HEK293 (cell line): ENCODE measurements around the gene ANP32A.

Experiments
- CTCF ChIA-PET: fragments of 350-600 bp; formaldehyde crosslinking; extraction: SDS; loops from one replicate; lab custom pipeline; 2021; ENCODE audit warnings: antibody characterized with exemption; lab: Yijun Ruan, JAX
- POLR2A ChIA-PET: fragments of 300-600 bp; formaldehyde crosslinking; extraction: SDS; loops from one replicate; lab custom pipeline; 2020; ENCODE audit warnings: antibody characterized with exemption, inconsistent platforms; lab: Yijun Ruan, JAX
- H3K27ac ChIP-seq: fragments of 200-500 bp; sonication (Bioruptor generic); 2 replicates; pipeline ENCODE4 v1.5.1; 2014; ENCODE audit warnings: low read depth, low read length, control low read depth, inconsistent platforms; ENCODE audit errors: extremely low read depth
- H3K36me3 ChIP-seq, 2 experiments: fragments of 200-500 bp in 1 of 2; sonication (Bioruptor generic) in 1 of 2; 1 replicate in 1 of 2; 2 replicates in 1 of 2; pipeline ENCODE4 v1.5.1; 2014 to 2017; ENCODE audit warnings: inconsistent platforms in 2 of 2, low read length in 2 of 2; ENCODE audit not compliant: control insufficient read depth in 2 of 2, insufficient read depth in 1 of 2
- H3K4me1 ChIP-seq: fragments of 200-500 bp; sonication (Bioruptor generic); 2 replicates; pipeline ENCODE4 v1.5.1; 2014; ENCODE audit warnings: mild to moderate bottlenecking, low read length, inconsistent platforms; ENCODE audit not compliant: control insufficient read depth, insufficient read depth
- H3K4me3 ChIP-seq: 2 replicates; pipeline ENCODE4 v1.5.1; 2011; ENCODE audit warnings: low read depth, mild to moderate bottlenecking, control low read depth, low read length, moderate library complexity
- H3K9me3 ChIP-seq: fragments of 200-500 bp; sonication (Bioruptor generic); 2 replicates; pipeline ENCODE4 v1.5.1; 2014; ENCODE audit warnings: low read depth, low read length, inconsistent platforms; ENCODE audit not compliant: control insufficient read depth, insufficient read depth
- CTCF ChIP-seq: fragments of 450-650 bp; formaldehyde crosslinking; IDR thresholded peaks from 2 replicates; pipeline ENCODE4 v1.5.1; 2016; ENCODE audit warnings: missing biosample characterization, missing genetic modification characterization
- FEZF1 ChIP-seq: fragments of 450-650 bp; formaldehyde crosslinking; IDR thresholded peaks from 2 replicates; pipeline ENCODE4 v1.5.1; 2016; ENCODE audit warnings: missing biosample characterization, missing genetic modification characterization
- GLIS1 ChIP-seq: fragments of 450-650 bp; formaldehyde crosslinking; IDR thresholded peaks from 2 replicates; pipeline ENCODE4 v1.5.1; 2016; ENCODE audit warnings: missing biosample characterization, missing genetic modification characterization
- OVOL3 ChIP-seq: fragments of 450-650 bp; formaldehyde crosslinking; IDR thresholded peaks from 2 replicates; pipeline ENCODE4 v1.5.1; 2016; ENCODE audit warnings: missing biosample characterization, missing genetic modification characterization
- PRDM1 ChIP-seq: fragments of 450-650 bp; formaldehyde crosslinking; IDR thresholded peaks from 2 replicates; pipeline ENCODE4; 2016; ENCODE audit warnings: missing biosample characterization, missing genetic modification characterization
- RBAK ChIP-seq: fragments of 450-650 bp; formaldehyde crosslinking; IDR thresholded peaks from 2 replicates; pipeline ENCODE4 v1.5.1; 2016; ENCODE audit warnings: missing biosample characterization, missing genetic modification characterization
- SCRT1 ChIP-seq: fragments of 450-650 bp; formaldehyde crosslinking; IDR thresholded peaks from 2 replicates; pipeline ENCODE4 v1.5.1; 2016; ENCODE audit warnings: missing biosample characterization, missing genetic modification characterization, borderline replicate concordance
- SCRT2 ChIP-seq: fragments of 450-650 bp; formaldehyde crosslinking; IDR thresholded peaks from 2 replicates; pipeline ENCODE4 v1.5.1; 2016; ENCODE audit warnings: missing biosample characterization, missing genetic modification characterization
- TRIM28 ChIP-seq: IDR thresholded peaks from 2 replicates; pipeline ENCODE4 v1.6.1; 2011; ENCODE audit warnings: low read length, control low read depth, borderline replicate concordance
- YY1 ChIP-seq: fragments of 450-650 bp; formaldehyde crosslinking; IDR thresholded peaks from 2 replicates; pipeline ENCODE4 v1.5.1; 2018; ENCODE audit warnings: missing biosample characterization, missing genetic modification characterization
- ZBTB44 ChIP-seq: fragments of 450-650 bp; IDR thresholded peaks from 2 replicates; pipeline ENCODE4 v1.5.1; 2018; ENCODE audit warnings: missing biosample characterization, mild to moderate bottlenecking, missing genetic modification characterization
- ZFP69B ChIP-seq: fragments of 450-650 bp; formaldehyde crosslinking; IDR thresholded peaks from 2 replicates; pipeline ENCODE4 v1.5.1; 2016; ENCODE audit warnings: missing biosample characterization, missing genetic modification characterization
- ZNF132 ChIP-seq: fragments of 450-650 bp; formaldehyde crosslinking; IDR thresholded peaks from 2 replicates; pipeline ENCODE4 v1.5.1; 2017; ENCODE audit warnings: missing biosample characterization, missing genetic modification characterization, borderline replicate concordance
- ZNF133 ChIP-seq: fragments of 450-650 bp; formaldehyde crosslinking; IDR thresholded peaks from 2 replicates; pipeline ENCODE4 v1.5.1; 2016; ENCODE audit warnings: missing biosample characterization, missing genetic modification characterization
- ZNF184 ChIP-seq: fragments of 450-650 bp; IDR thresholded peaks from 2 replicates; pipeline ENCODE4 v1.5.1; 2018; ENCODE audit warnings: missing biosample characterization, mild to moderate bottlenecking, missing genetic modification characterization
- ZNF274 ChIP-seq, 2 experiments: fragments of 200-500 bp in 1 of 2; fragments of 450-650 bp in 1 of 2; sonication (Bioruptor generic) in 1 of 2; formaldehyde crosslinking in 1 of 2; IDR thresholded peaks; 2 replicates each; pipeline versions ENCODE4 v1.5.1 to v1.6.1; 2014 to 2016; ENCODE audit warnings: borderline replicate concordance in 1 of 2, inconsistent platforms in 1 of 2, low read length in 1 of 2, missing biosample characterization in 1 of 2, missing genetic modification characterization in 1 of 2
- ZNF302 ChIP-seq: fragments of 450-650 bp; formaldehyde crosslinking; IDR thresholded peaks from 2 replicates; pipeline ENCODE4 v1.5.1; 2016; ENCODE audit warnings: missing biosample characterization, missing genetic modification characterization, low read depth
- ZNF473 ChIP-seq: fragments of 450-650 bp; formaldehyde crosslinking; IDR thresholded peaks from 2 replicates; pipeline ENCODE4 v1.5.1; 2017; ENCODE audit warnings: missing biosample characterization, missing genetic modification characterization
- ZNF521 ChIP-seq: fragments of 450-650 bp; formaldehyde crosslinking; IDR thresholded peaks from 2 replicates; pipeline ENCODE4 v1.5.1; 2017; ENCODE audit warnings: missing biosample characterization, mild to moderate bottlenecking, missing genetic modification characterization
- ZNF560 ChIP-seq: fragments of 450-650 bp; formaldehyde crosslinking; IDR thresholded peaks from 2 replicates; pipeline ENCODE4 v1.5.1; 2017; ENCODE audit warnings: missing biosample characterization, missing genetic modification characterization, borderline replicate concordance
- ZNF654 ChIP-seq: fragments of 450-650 bp; formaldehyde crosslinking; IDR thresholded peaks from 2 replicates; pipeline ENCODE4 v1.5.1; 2016; ENCODE audit warnings: low read depth, missing biosample characterization, missing genetic modification characterization
- ZNF692 ChIP-seq: fragments of 450-650 bp; formaldehyde crosslinking; IDR thresholded peaks from 2 replicates; pipeline ENCODE4 v1.5.1; 2016; ENCODE audit warnings: missing biosample characterization, missing genetic modification characterization
- ZNF830 ChIP-seq: fragments of 450-650 bp; IDR thresholded peaks from 2 replicates; pipeline ENCODE4 v1.5.0; 2018; ENCODE audit warnings: missing biosample characterization, missing genetic modification characterization, low read depth, mild to moderate bottlenecking, moderate library complexity
- ZSCAN30 ChIP-seq: fragments of 450-650 bp; IDR thresholded peaks from 2 replicates; pipeline ENCODE4 v1.5.1; 2018; ENCODE audit warnings: missing biosample characterization, mild to moderate bottlenecking, missing genetic modification characterization, moderate library complexity

The ANP32A gene

GRCh38 chr15:68830141-68830785 is 9.6 kb upstream of the ANP32A start:
- no peaks in the 10 kb centered on the region for H3K4me1 ChIP-seq
- H3K4me3 ChIP-seq = no peak overlapping the region
- no peaks in the 10 kb centered on the region for H3K36me3 ChIP-seq
- TF ChIP-seq YY1 = no peak
- no peak for TF ChIP-seq FEZF1 (tag by site-specific recombination)
- TF ChIP-seq, all 188 proteins: peak for 0
- H3K27ac ChIP-seq = no peak overlapping the region
- no peaks in the 10 kb centered on the region for H3K9me3 ChIP-seq
- ChIA-PET POLR2A (no interaction called here), CTCF (interaction anchor here (0.6 to 1.9 kb wide), 7 partner anchors 19 to 280 kb away, joined by 3 to 12 read pairs (median 4); no protein-coding TSS in a partner anchor)

- no peak overlapping the region for H3K4me3 ChIP-seq
- TF ChIP-seq ZFP69B (tag by site-specific recombination) = peak; percentile 56; the same call in 1 of the 2 replicates
- no peak for TF ChIP-seq ZNF473 (tag by site-specific recombination)
- TF ChIP-seq ZSCAN30 = 0 out of 2 replicates have a peak, but pooled peaks have one; percentile 38
- peak; percentile 68; the same call in 1 of the 2 replicates for TF ChIP-seq ZNF692 (tag by site-specific recombination)
- no peak for TF ChIP-seq ZNF274 (IDR thresholded peaks at IDR 0.05; ENCODE audit: low read length)
- TF ChIP-seq ZNF274 (tag by site-specific recombination; IDR thresholded peaks at IDR 0.05; ENCODE audit: borderline replicate concordance) = no peak
- 0 out of 2 replicates have a peak, but pooled peaks have one; percentile 20 for TF ChIP-seq CTCF (tag by site-specific recombination)
- no peak for TF ChIP-seq PRDM1
- peak; percentile 89 for TF ChIP-seq GLIS1
- no peak for TF ChIP-seq ZNF133 (tag by site-specific recombination)
- TF ChIP-seq ZNF521 (tag by site-specific recombination) = no peak
- peak; percentile 48; the same call in 1 of the 2 replicates for TF ChIP-seq SCRT1
- no peak for TF ChIP-seq ZNF184 (tag by site-specific recombination)
- TF ChIP-seq ZNF560 (tag by site-specific recombination) = no peak
- TF ChIP-seq ZNF654 = peak; percentile 42
- no peak for TF ChIP-seq TRIM28
- TF ChIP-seq RBAK (tag by site-specific recombination) = no peak
- TF ChIP-seq SCRT2 (tag by site-specific recombination) = peak; percentile 59; the same call in 1 of the 2 replicates
- TF ChIP-seq ZBTB44 (tag by site-specific recombination) = 0 out of 2 replicates have a peak, but pooled peaks have one; percentile 15
- TF ChIP-seq ZNF132 (tag by site-specific recombination) = no peak
- no peak for TF ChIP-seq OVOL3 (tag by site-specific recombination)
- TF ChIP-seq ZNF302 (tag by site-specific recombination) = no peak
- no peak for TF ChIP-seq ZNF830 (tag by site-specific recombination)
- TF ChIP-seq, all 188 proteins: peak for 9
- Histone ChIP-seq H3K9me3 (no peaks in the 10 kb centered on the region), H3K36me3 (no peaks in the 10 kb centered on the region; a peak in 1 of 3 replicates), H3K27ac (no peak overlapping the region), H3K4me1 (no peaks in the 10 kb centered on the region)
- ChIA-PET CTCF (interaction anchor here (0.5 to 1.9 kb wide), 13 partner anchors 10 to 279 kb away, joined by 3 to 12 read pairs (median 4); no protein-coding TSS in a partner anchor), POLR2A (interaction anchor here (0.6 to 1.1 kb wide), 2 partner anchors 8 to 10 kb away, joined by 3 to 4 read pairs; partner anchors contain the start of gene ANP32A)
Measured at GRCh38 chr15:68829068-68829467, 8.4 kb upstream of the ANP32A start.
